Stimulated activated CD8-positive, alpha-beta memory T cell treated with anti-CD3 and anti-CD28 coated beads, Interleukin-7, amount 100 ng/mL, for 4 hours (primary cell): Measurements from ENCODE around the gene NFATC1.

Experiments used
- DNase-seq, 2 donors: peaks; one replicate each; pipeline ENCODE4 v3.0.0-alpha.2; 2020; ENCODE audit warnings: low read depth in 2 of 2

The NFATC1 gene

DNA sequence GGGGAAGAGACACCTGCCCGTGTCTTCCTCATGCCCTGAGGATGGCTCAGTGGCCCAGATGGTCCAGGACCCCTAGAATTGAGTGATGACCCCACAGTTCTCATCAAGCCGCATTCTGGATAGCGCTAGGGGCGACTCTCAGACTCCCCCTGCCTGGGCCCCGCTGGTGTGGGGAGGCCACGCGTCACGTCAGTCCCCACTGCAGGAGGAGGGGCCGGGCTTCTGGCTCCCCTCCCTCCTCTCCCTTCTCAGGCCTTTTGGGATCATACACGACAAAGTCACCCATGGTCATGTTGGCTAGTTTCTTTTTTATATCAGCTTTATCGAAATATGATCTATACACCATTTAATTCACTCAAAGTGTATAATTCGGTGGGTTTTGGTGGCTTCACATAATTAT is 61.5 kb downstream of the NFATC1 start:
- no peak for DNase-seq

GRCh38 chr18:79457652-79458051 is 61.9 kb downstream of the NFATC1 start:
- DNase-seq: no peak

DNA sequence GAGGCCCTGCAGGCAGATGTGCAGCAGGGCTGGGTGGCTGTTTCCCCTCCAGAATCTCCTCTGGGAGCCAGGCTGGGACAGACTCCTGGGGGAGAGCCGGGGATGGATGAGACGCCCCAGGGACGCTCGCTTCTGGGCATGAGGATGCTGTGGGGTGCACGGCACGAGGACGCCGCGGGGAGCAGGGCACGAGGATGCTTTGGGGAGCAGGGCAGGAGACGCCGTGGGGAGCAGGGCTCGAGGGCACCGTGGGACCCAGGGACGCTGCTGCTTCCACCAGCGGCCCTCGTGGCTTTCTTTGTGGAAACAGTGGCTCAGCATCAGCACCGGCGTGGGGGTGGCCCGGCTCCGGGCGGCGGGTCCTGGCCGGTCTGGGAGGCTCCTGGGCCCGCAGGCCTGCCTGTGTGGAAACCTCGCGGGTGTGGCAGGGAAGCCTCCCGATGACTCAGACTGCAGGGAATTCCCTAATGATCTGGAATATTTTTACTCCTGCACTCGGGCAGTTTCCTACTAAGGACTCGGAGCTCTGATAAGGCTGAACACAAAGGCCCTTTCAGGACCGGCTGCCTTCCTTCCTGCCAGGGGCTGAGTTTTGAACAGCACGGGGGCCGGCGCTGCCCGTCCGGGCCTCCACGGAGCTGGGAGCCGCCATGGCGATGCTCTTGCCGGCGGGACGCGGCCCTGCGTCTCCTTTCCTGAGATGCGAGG is 62.6 kb downstream of the NFATC1 start:
- DNase-seq: no peak

- DNase-seq: no peak
Observed at GRCh38 chr18:79458917-79459803, 63.4 kb downstream of the NFATC1 start.

DNA sequence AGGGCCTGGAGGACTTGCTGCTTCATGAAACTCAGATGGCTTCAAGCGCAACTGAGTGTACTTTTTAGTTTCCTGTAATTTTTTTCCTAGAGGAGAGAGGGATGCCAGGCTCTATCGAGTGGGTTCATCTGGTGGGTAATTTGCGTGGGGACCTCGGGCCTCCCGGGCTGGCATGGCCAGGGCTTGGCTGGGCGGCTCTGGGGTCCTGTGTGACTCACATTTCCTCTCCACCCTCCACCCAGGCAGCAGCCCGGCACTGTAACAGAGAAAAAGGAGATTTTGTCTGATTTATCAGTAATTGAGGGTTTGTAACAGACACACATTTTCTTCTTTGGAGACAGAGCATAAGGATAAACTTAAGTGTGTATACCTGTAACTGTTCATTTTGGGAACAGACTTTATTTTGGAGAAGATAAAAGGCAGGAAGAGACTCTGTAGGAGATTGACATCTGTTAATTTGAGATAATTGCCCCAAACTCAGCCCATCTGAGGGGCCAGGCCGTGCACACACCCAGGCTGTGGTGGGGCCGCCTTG is 64.3 kb downstream of the NFATC1 start:
- DNase-seq: no peak

- DNase-seq: no peak
Observed at GRCh38 chr18:79460481-79461300, 65.0 kb downstream of the NFATC1 start.

GRCh38 chr18:79461627-79462026 is 65.9 kb downstream of the NFATC1 start:
- no peak for DNase-seq

DNA sequence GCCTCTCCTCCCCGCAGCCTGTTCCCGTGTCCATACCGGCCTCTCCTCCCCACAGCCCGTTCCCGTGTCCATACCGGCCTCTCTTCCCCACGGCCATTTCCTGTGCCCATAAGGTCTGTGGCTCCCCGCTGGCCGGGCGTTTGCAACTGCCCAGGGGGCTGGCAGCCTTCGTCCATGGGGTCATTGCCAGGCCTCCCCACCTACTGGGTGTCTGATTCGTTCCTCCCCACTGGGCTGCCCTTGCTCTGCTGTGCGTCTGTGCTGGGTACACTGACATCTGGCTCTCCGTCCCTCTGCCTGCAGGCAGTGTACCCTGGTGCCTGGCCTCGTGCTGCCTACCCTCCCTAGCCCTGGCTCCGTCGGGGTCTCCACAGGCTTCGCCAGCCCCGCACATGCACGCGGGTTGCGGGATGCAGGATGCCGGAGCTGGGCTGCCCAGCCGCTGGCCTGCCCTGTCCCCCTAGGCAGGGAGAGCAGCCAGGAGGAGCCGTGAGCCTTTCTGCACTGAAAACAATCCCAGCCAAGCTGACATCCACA is 67.8 kb downstream of the NFATC1 start:
- DNase-seq: no peak

- no peak for DNase-seq
Observed at GRCh38 chr18:79465392-79465991, 69.8 kb downstream of the NFATC1 start.

DNA sequence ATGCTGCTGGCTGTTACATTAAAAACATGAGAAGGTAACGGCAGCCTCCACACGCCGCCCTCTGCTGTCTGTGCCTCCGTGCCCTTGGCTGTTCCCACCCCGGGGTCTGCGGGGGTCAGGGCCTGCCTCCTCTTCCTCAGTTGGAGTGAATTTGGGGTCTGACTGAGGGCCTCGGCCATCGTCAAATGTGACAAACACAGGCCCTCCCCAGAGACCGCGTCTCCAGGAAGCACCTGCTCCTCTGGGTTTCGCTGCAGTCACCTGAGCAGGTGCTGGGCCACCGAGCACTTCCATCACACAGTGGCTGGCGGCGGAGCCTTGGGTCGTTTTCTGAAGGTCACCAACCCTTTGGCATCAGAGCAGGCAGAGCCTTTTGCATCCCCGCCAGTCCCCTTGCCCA is 70.9 kb downstream of the NFATC1 start:
- no peak for DNase-seq

GRCh38 chr18:79467126-79467525 is 71.4 kb downstream of the NFATC1 start:
- no peak for DNase-seq

DNA sequence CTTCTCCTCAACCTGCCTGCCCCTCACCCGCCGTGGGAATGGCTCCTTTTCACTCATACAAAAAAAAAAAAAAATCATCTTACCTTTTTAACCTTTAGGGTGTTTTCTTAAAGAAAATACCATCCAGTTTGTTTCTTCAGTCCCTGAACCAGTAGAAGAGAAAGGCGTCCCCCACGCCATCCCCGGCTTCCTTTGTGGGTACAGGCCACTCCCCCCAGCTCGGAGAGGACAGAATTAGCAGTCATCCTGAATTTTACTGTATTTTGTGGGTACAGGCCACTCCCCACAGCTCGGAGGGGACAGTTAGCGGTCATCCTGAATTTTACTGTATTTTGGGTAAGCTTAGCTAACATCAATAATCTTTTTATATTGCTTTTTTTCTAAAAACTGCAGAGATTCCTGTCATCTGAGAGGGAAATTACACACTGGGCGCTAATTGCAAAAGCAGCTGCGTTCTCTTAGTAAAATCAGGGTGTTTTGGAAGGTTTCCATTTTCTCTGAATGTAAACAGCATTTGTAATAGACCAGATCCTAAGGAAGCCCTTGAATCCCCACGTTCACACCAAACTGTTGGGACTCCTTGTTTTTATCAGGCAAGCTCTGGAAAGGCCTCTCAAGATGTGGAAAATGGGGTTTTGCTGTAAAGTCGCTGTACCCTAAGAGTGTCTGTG is 72.5 kb downstream of the NFATC1 start:
- no peak for DNase-seq

GRCh38 chr18:79469309-79469708 is 73.6 kb downstream of the NFATC1 start:
- no peak for DNase-seq

GRCh38 chr18:79469751-79470505 is 74.2 kb downstream of the NFATC1 start:
- no peak for DNase-seq

DNA sequence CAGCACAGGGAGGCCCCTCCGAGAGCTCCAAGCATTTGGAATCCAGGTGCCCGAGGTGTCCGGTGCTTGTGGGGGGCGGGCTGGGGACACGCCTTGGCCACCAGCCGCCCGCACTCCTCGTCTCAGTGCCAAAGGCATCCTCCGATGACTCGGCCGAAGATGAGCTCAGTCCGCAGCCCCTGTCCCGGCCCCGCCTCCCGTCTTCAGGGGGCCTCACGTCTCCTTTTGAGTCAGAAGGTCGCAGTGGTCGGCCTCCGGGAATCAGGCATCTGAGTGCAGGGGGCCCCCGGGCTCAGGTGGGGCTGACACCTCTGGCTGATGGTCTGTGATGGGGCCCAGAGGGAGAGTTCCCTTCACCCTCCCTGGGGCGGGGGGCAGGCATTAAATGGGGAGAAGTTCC is 74.8 kb downstream of the NFATC1 start:
- DNase-seq: no peak

DNA sequence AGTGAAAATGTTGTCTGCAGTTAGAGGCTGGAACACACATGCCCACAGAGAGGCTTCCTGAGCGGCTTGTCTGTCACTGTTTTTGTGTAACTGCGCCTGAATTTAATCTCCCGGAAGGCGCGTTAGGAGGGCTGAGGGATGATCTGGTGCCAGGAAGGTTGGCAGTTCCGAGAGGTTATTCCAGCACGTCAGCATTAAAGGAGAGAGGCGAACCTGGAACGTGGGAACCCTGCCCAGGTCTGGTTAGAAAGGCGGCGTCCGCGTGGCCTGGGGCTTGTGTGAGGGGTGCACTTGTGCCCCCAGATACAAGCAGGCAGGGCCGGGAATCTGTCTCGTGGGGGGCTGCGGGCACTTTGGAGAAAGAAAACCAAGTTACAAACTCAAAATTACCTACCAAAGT is 75.3 kb downstream of the NFATC1 start:
- no peak for DNase-seq

DNA sequence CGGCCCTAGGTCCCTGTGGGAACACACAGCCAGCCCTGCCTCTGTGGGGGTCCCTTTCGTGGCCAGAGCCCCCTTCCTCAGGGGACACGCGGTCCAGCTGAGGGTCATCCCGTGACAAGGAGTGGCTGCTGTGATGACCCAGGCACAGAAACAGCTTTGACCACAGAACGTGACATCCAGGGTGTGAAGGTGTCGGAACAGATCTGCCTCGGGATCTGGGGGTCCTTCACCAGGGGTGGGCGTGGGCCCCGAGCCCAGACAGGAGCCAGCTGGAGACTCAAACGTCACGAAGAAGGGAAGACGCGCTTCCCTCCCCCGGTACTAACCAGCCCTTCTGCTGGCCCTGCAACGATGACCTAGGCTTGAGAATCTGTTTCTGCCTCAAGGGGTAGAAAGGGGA is 75.9 kb downstream of the NFATC1 start:
- DNase-seq: no peak

DNA sequence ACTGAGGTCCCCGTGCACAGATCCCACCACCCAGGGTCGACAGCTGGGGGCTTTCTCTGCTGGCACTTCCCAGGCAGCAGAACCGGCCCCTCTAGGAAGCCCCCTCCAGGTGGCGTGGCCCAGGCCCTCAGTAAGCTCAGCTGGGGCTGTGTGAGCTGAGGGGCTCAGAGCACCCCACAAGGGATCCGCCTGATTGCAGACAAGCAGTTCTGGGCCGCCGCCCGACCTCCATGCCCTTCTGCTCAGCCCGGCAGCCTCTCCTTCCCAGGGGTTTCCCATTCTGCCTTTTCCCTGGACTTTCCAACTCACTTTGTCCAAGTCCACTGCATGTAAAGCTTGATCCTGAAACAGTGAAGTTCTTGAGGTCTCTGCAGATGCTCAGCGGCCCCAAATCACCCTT is 76.4 kb downstream of the NFATC1 start:
- no peak for DNase-seq

DNA sequence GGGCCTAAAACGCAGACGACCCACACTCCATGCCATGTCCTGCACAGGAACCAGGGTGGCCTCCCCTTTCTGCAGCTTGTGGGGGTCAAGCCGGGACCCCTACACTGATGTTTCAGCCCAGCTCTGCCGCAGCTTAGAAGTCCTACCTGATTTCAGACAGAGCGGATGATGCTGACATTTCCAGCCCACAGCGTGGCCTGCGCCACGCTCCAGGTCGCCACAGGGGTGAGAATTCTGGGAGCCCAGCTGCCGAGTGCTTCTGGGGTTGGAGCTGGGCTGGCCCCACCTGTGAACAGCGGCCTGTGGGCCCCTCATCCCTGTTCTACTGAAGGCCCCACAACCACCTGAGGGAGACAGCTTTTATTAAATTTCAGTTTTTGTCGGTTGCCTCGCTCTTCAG is 77.2 kb downstream of the NFATC1 start:
- no peak for DNase-seq
